Upper lobe of left lung (tissue), 6 donors: ENCODE data around the gene ERCC6L2. TPM values are rescaled to one million over a fixed set of nuclear protein-coding genes. Genes with fewer than 3 reads are reported as not detected.

ENCODE experiments used
- ATAC-seq, 2 donors: fragments of 200-7000 bp; cut with Tn5 transposase; one replicate each; pipeline ENCODE4 v1.9.1; 2022; ENCODE audit warnings: mild to moderate bottlenecking in 2 of 2, moderate library complexity in 2 of 2; ENCODE audit not compliant: low FRiP score in 2 of 2
- DNase-seq, 2 donors: peaks; one replicate each; pipeline ENCODE4 v3.0.0-alpha.2; 2019 to 2020
- H3K27ac ChIP-seq, 4 donors: fragments of 200-600 bp; sonication (generic); one replicate each; pipeline ENCODE4 v1.5.1; 2016 to 2019
- H3K27me3 ChIP-seq, 4 donors: fragments of 200-600 bp; sonication (generic); one replicate each; pipeline ENCODE4 v1.5.1; 2017 to 2019
- H3K36me3 ChIP-seq, 4 donors: fragments of 200-600 bp; sonication (generic); one replicate each; pipeline ENCODE4 v1.5.1; 2016 to 2019
- H3K4me1 ChIP-seq, 4 donors: fragments of 200-600 bp; sonication (generic); one replicate each; pipeline ENCODE4 v1.5.1; 2018 to 2019
- H3K4me3 ChIP-seq, 4 donors: fragments of 200-600 bp; sonication (generic); one replicate each; pipeline ENCODE4 v1.5.1; 2017 to 2019; ENCODE audit warnings: mild to moderate bottlenecking in 2 of 4, moderate library complexity in 1 of 4
- H3K9me3 ChIP-seq, 4 donors: fragments of 200-600 bp; sonication (generic); one replicate each; pipeline ENCODE4 v1.5.1; 2018 to 2019
- CTCF ChIP-seq, 6 experiments: fragments of 450-650 bp in 4 of 6; fragments of 200-600 bp in 2 of 6; sonication (generic) in 2 of 6; IDR thresholded peaks; one replicate each; pipeline ENCODE4 v1.5.1; 2016 to 2019; ENCODE audit warnings: antibody characterized with exemption in 6 of 6
- EP300 ChIP-seq, 4 donors: sonication (generic); formaldehyde crosslinking; IDR thresholded peaks; one replicate each; pipeline ENCODE4 v1.5.1; 2017; ENCODE audit warnings: antibody characterized with exemption in 4 of 4, control low read depth in 2 of 4
- POLR2A ChIP-seq, 4 donors: fragments of 450-650 bp; IDR thresholded peaks; one replicate each; pipeline ENCODE4 v1.5.1; 2016 to 2017; ENCODE audit warnings: antibody characterized with exemption in 4 of 4, mild to moderate bottlenecking in 2 of 4
- POLR2AphosphoS5 ChIP-seq, 2 donors: sonication (generic); formaldehyde crosslinking; IDR thresholded peaks; one replicate each; pipeline ENCODE4 v1.5.1; 2017; ENCODE audit warnings: antibody characterized with exemption in 2 of 2
- WGBS, 2 donors: methylation state at CpG; one replicate each; pipeline ENCODE4 v1.1.5; 2017 to 2018; 5-methylcytosine and 5-hydroxymethylcytosine counted together
- total RNA-seq, 6 donors: library from RNA; depleted of rRNA in 4 of 6; stranded (reverse); fragments of >200 nt in 4 of 6; gene quantifications; one replicate each; pipeline versions ENCODE4 v1.1.0 to v1.2.1, GENCODE V29; 2016 to 2021
- donor health status: DM: no; HTN: no; CAD: no; lungs with moderate emphysema.
- donor health status: DM: no; HTN: yes; CAD: no; lungs with severe emphysema.

Gene ERCC6L2
- total RNA-seq, 6 donors from 2014 or later: 37.3 to 117 (median 67.8) TPM

- Histone ChIP-seq H3K9me3 (no peaks in the 10 kb centered on the region), H3K36me3 (peaks cover 0 to 10% (median 5%) of the 10 kb centered on the region in 4 donors), H3K27ac (no peak overlapping the region), H3K4me1 (peaks cover 0 to 2% (median 0%) of the 10 kb centered on the region in 4 donors), H3K27me3 (no peaks in the 10 kb centered on the region), H3K4me3 (no peak overlapping the region)
- TF ChIP-seq POLR2A (IDR thresholded peaks at IDR 0.05) (no peak), CTCF (IDR thresholded peaks at IDR 0.05) (no peak), EP300 (IDR thresholded peaks at IDR 0.05) (no peak), POLR2AphosphoS5 (IDR thresholded peaks at IDR 0.05) (no peak)
- no peak for ATAC-seq
- WGBS, 2 donors: 69 to 74% methylated on average over 8 of the region's 8 CpGs
- DNase-seq: no peak
Measured at GRCh38 chr9:95980262-95981125, 105.0 kb downstream of the ERCC6L2 start.

GRCh38 chr9:95981761-95982390, 106.4 kb downstream of the ERCC6L2 start:
- no peaks in the 10 kb centered on the region for H3K27me3 ChIP-seq
- no peak overlapping the region for H3K27ac ChIP-seq
- H3K4me3 ChIP-seq: no peak overlapping the region
- TF ChIP-seq EP300 (IDR thresholded peaks at IDR 0.05): no peak
- no peak for TF ChIP-seq POLR2AphosphoS5 (IDR thresholded peaks at IDR 0.05)
- no peak for TF ChIP-seq POLR2A (IDR thresholded peaks at IDR 0.05)
- no peak for TF ChIP-seq CTCF (IDR thresholded peaks at IDR 0.05)
- ATAC-seq (no peak), DNase-seq (no peak)
- H3K9me3 ChIP-seq: no peaks in the 10 kb centered on the region
- H3K4me1 ChIP-seq: peaks cover 0 to 2% (median 0%) of the 10 kb centered on the region in 4 donors
- 53 to 63% methylated on average over 5 of the region's 5 CpGs for WGBS, 2 donors
- H3K36me3 ChIP-seq: peaks cover 0 to 15% (median 5%) of the 10 kb centered on the region in 4 donors

GRCh38 chr9:95985440-95986055, 110.1 kb downstream of the ERCC6L2 start:
- no peak overlapping the region for H3K4me3 ChIP-seq
- H3K4me1 ChIP-seq: no peaks in the 10 kb centered on the region
- no peaks in the 10 kb centered on the region for H3K27me3 ChIP-seq
- H3K9me3 ChIP-seq: no peaks in the 10 kb centered on the region
- WGBS, 2 donors: 91 to 94% methylated on average over 3 of the region's 3 CpGs
- ATAC-seq (no peak), DNase-seq (no peak)
- H3K27ac ChIP-seq: no peak overlapping the region
- H3K36me3 ChIP-seq: peaks cover 0 to 5% (median 2%) of the 10 kb centered on the region in 4 donors
- TF ChIP-seq CTCF (IDR thresholded peaks at IDR 0.05) (no peak), EP300 (IDR thresholded peaks at IDR 0.05) (no peak)

GRCh38 chr9:95989297-95989696, 113.8 kb downstream of the ERCC6L2 start:
- H3K27ac ChIP-seq: no peak overlapping the region
- H3K27me3 ChIP-seq: no peaks in the 10 kb centered on the region
- no peak for ATAC-seq
- no peak for TF ChIP-seq CTCF (IDR thresholded peaks at IDR 0.05)
- TF ChIP-seq EP300 (IDR thresholded peaks at IDR 0.05): no peak
- no peak for TF ChIP-seq POLR2A (IDR thresholded peaks at IDR 0.05)
- TF ChIP-seq POLR2AphosphoS5 (IDR thresholded peaks at IDR 0.05): no peak
- no peak overlapping the region for H3K4me3 ChIP-seq
- H3K9me3 ChIP-seq: no peaks in the 10 kb centered on the region
- 65 to 86% methylated on average over 1 of the region's 1 CpG for WGBS, 2 donors
- DNase-seq: no peak
- H3K4me1 ChIP-seq: no peaks in the 10 kb centered on the region
- H3K36me3 ChIP-seq: peaks cover 0 to 5% (median 2%) of the 10 kb centered on the region in 4 donors
